Inflammatory macrophage (primary cell): ENCODE measurements around the gene PLEKHG4B.
"Not testable (repeated sequence)": the region's sequence is repeated elsewhere in the genome, so short reads cannot be mapped to it uniquely, and the experiment has no call there.

Source experiments
- DNase-seq, 2 donors: peaks; one replicate each; pipeline ENCODE4 v3.0.0-alpha.2; 2020 to 2022

PLEKHG4B gene

DNA sequence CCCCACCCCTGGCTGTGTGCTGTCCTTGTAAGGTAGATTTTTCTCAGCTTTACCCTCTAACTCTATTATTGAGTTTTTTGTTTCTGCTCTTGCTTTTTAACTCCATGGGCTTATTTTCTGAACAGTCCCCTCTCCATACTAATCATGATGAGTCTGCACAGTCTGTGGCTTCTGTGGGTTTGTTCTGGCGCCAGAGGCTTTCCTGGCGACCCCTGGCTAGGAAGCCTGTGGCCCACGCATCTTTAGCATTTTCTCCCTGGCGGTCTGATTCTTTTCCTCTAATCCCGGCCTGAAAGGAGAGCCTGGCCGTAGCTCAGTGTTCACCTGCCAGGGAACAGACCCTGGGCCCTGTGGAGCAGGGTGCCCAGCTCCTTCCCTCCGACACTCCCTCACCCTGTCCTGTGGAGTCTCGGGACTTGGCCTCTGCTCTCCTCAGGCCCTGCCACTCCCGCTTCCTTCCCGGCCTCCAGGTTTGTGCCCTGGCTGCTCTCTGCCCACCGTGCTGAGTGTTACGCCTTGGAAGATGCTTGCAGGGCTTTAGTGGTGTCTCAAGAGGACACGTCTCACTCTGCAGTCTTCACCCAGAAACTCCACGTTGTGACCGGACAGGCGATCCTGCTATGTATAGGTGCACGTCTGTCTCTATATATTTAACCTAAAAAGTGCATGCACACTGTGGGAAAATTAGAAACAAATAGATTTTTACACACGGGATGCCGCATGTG, 67.6 kb downstream of the PLEKHG4B start:
- no peak for DNase-seq

DNA sequence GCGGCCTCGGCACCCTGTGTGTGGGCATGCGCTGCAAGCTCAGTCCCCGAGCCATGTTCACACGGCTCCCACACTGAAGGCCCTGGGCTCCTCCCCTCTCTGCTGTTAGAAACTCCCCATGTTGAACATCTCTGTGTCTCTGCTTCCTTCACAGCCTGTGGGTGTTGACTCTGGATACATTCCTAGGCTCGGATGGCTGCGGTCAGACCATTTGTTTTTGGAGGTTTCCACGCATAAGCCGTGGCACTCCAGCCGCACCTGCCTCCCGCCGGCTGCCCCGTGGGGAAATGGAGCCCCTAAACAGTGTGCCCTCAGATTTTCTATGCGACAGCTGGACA, 68.2 kb downstream of the PLEKHG4B start:
- no peak for DNase-seq

DNA sequence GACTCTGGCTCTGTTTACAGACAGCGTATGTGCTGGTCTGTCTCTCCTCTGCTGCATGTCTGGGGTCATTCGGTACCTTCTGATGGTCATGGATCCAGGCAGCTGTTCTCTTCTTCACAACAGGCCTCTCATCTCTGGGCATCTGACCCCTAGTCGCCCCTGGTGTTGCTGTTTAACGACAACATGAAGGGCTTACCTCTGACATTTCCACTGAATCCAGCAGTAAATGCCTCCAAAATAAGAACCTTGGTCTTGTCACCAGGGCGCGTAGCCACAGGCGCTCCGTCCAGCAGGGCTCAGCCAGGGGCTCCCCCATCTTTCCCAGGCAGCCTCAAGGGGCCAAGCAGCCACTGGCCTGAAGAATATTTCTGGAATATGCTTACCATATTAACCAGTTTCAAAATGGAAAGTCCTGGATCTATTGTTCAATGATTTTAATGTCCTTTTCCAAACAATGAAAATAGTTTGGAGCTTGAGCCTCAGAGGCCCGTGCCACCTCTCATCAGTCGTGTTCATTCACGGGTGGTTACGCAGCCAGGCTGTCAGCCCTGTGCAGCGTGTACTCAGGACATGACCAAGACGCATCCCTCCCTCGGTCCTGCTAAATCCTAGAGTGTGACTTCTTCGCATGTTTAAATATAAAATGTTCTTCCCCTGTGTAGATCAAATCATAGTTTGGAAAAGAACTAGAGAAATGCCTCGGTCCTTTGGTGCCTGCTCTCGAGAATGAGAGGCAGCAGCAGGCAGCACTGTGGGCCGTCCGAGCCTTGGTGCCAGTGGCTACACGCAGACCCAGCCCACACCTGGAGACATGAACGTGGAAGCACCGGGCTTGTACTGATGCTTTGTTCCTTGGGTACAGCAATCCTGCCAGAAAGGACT, 69.2 kb downstream of the PLEKHG4B start:
- no peak for DNase-seq

DNA sequence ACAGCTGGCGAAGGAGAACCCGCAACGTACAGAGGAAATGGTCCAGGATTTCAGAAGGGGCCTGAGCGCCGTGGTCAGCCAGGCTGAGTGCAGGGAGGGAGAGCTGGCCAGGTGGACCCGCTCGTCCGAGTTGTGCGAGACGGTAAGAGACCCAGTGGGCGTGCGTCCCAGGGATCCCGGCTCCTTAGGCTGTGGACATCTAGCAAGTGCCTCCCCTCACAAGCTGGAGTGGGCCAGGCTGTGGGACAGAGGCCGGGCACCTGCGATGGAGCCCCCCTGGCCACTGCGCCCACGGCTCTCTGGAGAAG, 69.8 kb downstream of the PLEKHG4B start:
- no peak for DNase-seq

DNA sequence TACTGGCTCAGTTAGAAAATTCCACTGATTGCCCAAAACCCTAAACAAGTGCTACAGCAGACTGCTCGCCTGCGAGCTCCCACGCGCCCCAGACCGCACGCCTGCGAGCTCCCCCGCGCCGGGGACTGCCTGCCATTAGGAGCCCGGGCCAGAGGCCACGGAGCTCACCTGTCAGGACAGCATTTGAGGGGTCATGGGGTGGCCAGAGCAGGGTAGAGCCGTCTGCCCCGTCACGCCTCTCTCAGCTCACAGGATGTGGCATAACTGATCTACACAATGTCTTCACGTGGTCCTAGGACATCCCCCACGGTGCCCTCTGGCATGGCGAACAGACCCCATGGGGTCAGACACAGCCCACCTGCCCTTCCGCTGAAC, 70.2 kb downstream of the PLEKHG4B start:
- no peak for DNase-seq

DNA sequence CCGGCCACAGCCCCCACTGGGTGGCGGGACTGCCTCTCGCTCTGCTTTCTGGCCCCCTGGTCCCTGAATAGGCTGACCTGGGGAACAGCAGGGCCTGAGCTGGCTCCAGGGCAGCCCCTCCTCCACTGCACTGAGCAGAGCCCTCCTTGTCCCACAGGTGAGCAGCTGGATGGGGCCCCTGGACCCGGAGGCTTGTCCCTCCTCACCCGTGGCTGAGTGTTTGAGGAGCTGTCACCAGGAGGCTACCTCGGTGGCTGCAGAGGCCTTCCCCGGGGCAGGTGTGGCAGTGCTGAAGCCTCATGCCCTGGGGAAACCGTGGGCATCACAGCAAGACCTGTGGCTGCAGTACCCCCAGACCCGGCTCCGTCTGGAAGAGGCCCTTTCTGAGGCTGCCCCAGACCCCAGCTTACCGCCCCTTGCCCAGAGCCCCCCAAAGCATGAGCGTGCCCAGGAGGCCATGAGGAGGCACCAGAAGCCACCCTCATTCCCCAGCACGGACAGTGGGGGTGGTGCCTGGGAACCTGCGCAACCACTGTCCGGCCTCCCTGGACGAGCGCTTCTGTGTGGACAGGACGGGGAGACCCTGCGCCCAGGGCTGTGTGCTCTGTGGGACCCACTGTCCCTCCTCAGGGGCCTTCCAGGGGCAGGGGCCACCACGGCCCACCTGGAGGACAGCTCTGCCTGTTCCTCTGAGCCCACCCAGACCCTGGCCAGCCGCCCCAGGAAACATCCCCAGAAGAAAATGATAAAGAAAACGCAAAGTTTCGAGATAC, 70.8 kb downstream of the PLEKHG4B start:
- DNase-seq = no peak

DNA sequence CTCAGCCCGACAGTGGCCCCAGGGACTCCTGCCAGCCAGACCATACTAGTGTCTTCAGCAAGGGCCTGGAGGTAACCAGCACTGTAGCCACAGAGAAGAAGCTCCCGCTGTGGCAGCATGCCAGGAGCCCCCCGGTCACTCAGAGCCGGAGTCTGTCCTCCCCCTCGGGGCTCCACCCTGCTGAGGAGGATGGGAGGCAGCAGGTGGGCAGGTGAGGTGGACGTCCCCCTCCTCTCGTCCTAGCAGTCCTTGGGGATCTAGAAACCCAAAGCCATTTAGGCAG, 71.3 kb downstream of the PLEKHG4B start:
- DNase-seq = no peak

DNA sequence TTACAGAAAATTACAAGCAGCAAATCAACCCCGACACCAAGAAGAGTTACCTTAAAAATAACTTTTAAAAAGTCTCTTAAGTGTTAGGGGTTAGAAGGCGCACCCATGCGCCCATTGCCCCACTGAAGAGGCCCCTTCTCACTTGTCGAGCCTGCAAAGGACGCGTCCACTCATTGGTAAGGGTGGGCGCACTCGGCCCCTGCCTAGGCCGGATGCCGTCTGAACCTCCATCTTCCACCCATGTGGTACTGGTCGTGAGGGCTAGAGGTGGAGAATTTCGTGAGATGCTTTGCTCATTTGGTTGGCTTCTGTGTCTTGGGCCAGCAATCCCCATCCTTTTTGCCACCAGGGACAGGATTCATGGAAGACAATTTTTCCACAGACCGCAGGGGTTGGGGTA, 71.9 kb downstream of the PLEKHG4B start:
- DNase-seq = no peak

DNA sequence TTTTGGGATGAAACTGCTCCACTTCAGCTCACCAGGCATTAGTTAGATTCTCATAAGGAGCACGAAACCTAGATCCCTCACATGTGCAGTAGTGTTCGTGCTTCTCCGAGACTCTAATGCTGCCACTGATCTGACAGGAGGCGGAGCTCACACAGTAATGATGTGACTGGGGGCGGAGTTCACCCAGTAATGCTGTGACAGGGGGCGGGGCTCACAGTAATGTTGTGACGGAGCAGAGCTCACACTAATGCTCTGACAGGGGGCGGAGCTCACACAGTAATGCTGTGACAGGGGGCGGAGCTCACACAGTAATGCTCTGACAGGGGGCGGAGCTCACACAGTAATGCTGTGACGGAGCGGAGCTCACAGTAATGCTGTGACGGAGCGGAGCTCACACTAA, 72.3 kb downstream of the PLEKHG4B start:
- no peak for DNase-seq

DNA sequence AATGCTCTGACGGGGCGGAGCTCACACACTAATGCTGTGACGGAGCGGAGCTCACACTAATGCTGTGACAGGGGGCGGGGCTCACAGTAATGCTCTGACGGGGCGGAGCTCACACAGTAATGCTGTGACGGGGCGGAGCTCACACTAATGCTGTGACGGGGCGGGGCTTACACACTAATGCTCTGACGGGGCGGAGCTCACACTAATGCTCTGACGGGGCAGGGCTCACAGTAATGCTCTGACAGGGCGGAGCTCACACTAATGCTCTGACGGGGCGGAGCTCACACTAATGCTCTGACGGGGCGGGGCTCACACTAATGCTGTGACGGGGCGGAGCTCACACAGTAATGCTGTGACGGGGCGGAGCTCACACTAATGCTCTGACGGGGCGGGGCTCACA, 72.8 kb downstream of the PLEKHG4B start:
- not testable (repeated sequence) for DNase-seq

DNA sequence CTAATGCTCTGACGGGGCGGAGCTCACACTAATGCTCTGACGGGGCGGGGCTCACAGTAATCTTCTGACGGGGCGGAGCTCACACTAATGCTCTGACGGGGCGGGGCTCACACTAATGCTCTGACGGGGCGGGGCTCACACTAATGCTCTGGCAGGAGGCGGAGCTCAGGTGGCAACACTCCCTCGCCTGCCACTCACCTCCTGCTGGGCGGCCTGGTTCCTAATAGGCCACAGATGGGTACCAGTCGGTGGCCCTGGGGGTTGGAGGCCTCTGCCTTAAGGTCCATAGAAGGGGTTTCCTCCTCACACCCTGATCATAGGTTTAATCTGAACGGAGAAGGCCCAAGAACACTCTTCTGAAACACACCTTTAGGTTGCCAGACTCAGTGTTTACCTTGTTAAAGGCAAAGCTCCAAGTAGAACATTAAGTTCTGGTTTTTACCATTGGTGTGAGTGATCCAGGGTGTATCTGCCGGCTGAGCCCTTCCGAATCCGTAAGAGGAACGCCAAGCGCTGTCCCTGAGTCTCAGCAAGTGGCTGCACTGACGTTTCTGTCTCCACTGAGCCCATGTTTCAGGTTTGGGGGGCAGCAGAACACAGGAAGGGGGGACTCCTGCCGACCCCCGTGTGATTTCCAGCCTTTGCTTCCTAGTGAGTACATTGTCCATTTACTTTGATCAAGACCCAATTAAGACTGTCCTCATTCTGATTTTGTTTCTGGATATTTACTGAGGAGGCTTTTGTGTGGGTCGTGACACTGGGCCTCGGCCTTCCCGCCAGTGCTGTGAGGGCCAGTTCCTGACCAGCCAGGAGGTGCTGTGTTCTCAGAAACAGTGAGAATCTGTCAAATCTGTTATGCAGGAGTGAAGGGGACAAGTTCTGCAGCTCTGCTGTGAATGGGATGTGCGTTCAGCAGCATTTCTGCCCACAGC, 74.7 kb downstream of the PLEKHG4B start:
- DNase-seq = no peak

DNA sequence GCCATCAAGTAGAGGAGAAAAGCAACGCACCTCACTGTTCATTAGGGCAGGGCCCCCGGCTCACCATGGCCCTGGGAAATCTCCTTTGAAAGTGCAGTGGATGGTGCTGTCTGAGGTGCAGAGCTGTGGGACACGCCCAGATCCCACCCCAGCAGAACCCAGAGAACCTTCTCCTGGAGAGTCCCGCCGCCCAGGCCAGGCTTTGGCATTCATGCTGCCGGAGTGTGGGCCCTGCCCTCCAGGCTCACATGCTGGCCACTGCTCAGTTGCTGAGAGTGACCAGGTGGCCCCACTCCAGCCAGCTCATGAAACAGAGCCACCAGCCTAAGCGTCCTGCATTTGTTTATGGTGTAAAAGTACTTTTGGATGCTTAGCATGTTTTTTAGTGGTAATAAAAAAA, 75.5 kb downstream of the PLEKHG4B start:
- no peak for DNase-seq

DNA sequence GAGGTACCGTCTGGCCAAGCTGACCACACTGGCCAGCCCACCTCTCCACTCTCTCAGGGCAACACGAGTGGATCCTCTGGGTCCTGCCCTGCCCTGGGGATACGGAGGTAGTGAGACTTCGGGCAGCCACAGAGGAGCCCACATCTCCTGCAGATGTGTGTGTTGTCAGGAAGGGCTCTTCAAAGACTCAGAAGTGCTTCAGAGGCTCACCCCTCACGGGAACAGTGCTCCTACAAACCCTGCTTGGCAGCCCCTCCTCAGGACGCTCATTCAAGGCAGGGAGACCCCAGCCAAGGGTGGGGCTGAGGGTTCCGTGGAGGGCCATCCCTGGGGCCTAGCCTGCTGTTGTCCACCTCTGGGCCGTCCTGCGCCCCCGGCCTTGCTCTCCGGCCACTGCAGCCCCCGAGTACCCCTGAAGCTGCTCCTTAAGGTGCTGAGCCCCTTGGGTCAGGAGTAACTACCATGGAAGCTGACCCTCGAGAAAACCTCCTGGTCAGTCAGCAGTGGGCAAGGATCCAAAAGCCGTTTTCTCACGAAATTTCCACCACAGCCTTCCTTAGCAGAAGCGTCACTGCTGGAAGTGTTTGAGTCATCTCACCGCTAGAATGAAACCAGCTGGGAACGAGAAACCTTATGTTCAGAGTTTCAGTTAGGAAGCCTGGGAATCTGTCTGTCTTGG, 76.2 kb downstream of the PLEKHG4B start:
- no peak for DNase-seq

DNA sequence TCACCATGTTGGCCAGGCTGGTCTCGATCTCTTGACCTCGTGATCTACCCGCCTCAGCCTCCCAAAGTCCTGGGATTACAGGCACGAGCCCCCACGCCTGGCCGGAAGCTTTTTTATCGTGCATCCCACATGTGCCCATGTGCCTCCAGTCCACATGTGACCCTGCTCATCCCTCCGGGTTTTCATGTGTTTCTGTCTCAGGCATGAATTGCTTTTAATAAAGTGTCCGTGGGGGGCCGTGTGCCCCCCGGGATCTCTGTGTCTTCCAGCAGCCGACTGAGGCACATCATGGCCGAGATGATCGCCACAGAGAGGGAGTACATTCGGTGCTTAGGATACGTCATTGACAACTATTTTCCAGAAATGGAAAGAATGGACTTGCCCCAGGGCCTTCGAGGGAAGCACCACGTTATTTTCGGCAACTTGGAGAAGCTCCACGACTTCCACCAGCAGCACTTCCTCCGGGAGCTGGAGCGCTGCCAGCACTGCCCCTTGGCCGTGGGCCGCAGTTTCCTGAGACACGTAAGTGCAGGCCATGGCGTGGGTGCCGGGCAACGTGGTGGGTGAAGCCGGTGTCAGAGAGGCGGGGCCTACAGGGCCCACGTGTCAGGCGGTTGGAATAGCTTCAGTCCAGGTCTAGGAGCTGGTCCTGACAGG, 77.2 kb downstream of the PLEKHG4B start:
- peak; percentile 61 to 77 for DNase-seq

DNA sequence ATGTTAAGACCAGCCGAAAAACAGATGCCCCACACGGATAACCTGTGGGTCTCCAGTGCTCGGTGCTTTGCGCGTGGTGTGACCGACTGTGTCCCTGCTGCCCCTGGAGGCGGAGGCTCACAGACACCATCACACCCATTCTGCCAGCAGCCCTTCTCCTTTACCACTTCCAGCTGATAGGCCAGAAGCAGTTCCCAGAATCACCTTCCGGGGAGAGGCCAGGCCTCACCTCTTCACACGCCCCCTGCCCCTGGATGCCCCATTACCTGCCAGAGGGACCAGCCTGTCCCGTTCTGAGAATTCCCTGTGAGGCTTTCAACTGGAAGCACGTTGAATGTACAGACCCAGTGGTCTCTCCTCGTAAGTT, 77.7 kb downstream of the PLEKHG4B start:
- DNase-seq = no peak

DNA sequence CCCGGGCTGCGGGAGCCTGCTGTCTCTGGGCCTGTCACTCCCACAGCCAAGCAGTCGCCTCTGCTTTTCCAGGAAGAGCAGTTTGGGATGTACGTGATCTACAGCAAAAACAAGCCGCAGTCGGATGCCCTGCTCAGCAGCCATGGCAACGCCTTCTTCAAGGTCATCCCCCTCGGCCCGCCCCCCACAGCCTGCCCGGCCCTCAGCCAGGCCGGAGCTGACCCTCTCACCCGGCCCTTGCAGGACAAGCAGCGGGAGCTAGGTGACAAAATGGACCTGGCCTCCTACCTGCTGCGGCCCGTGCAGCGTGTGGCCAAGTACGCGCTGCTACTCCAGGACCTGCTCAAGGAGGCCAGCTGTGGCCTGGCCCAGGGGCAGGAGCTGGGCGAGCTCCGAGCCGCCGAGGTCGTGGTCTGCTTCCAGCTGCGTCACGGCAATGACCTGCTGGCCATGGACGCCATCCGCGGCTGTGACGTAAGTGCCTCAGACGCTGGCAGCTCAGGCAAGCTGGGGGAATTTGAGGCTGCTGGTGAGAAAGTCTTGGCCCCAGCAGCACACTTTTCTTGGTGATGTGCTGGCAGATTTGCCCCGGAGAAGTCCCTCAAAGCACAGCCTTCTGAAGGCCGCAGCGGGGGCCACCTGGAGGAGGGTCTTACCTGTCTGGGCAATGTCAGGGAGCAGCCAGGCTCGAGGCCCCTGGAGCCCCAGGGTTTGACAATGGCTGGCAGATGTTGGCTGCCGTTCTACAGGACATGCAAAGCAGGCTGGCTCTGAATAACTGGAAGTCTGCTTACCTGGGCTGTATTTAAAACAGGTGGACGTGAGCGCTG, 79.2 kb downstream of the PLEKHG4B start:
- DNase-seq = no peak

DNA sequence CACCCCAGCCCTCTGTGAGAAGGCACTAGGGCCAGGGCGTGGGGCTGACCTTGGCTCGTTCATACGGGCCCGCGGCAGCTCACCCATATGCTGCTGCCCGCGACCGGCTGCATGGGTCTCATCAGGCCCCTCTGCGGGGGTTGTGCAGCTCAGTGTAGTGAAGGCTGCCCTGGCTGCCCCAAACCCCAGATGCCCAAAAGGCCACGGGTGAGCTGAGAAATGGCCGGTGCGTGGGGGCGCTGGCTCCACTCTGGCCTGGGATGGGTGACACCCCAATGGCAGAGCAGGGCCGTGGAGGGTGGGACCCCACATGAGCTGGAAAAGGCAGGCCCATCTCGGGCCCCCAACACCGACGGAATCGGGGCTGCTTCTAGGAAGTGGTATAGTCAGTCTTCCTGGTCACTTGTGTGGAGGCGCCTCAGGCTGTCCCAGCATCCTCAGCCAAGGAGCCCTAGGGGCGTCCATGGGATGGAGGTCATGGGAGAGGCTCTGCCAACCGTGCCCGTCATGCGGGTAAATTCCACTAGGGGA, 79.9 kb downstream of the PLEKHG4B start:
- DNase-seq = no peak

DNA sequence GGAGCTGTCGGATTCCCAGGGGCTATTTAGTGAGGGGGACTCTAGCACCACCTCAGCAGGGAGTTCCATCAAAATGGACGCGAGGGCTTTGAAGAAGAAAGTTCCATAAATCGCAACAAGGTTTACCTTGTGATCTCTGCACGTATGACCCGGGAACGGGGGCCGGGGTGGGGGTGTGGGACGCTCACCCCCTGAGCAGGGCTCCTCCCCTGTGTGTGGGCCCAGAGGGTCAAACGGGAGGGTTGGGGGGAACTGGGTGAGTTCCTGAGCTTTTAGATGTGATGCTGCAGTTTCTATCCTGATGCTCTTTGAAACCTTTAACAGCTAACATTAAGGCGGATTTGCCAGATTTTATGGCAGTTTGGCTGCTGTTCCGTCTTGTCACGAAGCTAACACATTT, 80.5 kb downstream of the PLEKHG4B start:
- DNase-seq = no peak

DNA sequence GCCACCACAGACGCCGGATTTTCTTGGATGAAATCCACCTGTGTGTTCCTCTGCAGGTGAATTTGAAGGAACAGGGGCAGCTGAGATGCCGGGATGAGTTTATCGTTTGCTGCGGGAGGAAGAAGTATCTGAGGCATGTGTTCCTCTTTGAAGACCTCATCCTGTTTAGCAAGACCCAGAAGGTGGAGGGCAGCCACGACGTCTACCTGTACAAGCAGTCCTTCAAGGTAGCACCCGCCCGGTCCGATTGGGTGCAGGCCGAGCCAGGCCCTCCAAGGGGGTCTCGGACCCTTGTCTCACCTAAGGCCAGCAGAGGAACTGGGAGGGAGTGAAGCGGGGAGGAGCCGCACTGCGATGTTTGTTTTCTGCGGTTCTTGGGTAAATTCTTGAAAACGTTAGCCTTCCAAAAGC, 80.9 kb downstream of the PLEKHG4B start:
- no peak for DNase-seq
